Activated naive CD4-positive, alpha-beta T cell treated with anti-CD3 and anti-CD28 coated beads, Interleukin-2, amount 10 ng/mL, durations not matched to agents 7 days and 5 days (primary cell): ENCODE measurements around the gene RLN3.

Experiments
- CTCF ChIA-PET: fragments of 350-600 bp; sonication (Branson Sonifier 250); formaldehyde crosslinking; loops from one replicate; lab custom pipeline; 2021; ENCODE audit warnings: antibody characterized with exemption; lab: Charles Lee
- DNase-seq: peaks from one replicate; pipeline ENCODE4 v3.0.0-alpha.2; 2020
- H3K27ac Mint-ChIP-seq: one replicate; pipeline ENCODE4 v1.8.0; 2021; ENCODE audit warnings: mild to moderate bottlenecking, moderate library complexity, mixed read lengths
- H3K27me3 Mint-ChIP-seq: one replicate; pipeline ENCODE4 v1.8.0; 2021; ENCODE audit warnings: mild to moderate bottlenecking, mixed read lengths
- H3K36me3 Mint-ChIP-seq: one replicate; pipeline ENCODE4 v1.8.0; 2021; ENCODE audit warnings: mixed read lengths
- H3K4me1 Mint-ChIP-seq: one replicate; pipeline ENCODE4 v1.8.0; 2021; ENCODE audit warnings: mixed read lengths
- H3K4me3 Mint-ChIP-seq: one replicate; pipeline ENCODE4 v1.8.0; 2021; ENCODE audit warnings: mild to moderate bottlenecking, moderate library complexity, mixed read lengths
- H3K9me3 Mint-ChIP-seq: one replicate; pipeline ENCODE4 v1.8.0; 2021; ENCODE audit warnings: mixed read lengths

Gene RLN3

GRCh38 chr19:14073261-14073924, 45.4 kb downstream of the RLN3 start:
- peaks cover 32% of the 10 kb centered on the region for H3K4me1 Mint-ChIP-seq
- H3K4me3 Mint-ChIP-seq = peak overlapping the region; percentile 91
- peak overlapping the region; percentile 85 for H3K27ac Mint-ChIP-seq
- no peaks in the 10 kb centered on the region for H3K9me3 Mint-ChIP-seq
- peak; percentile 81 for DNase-seq
- peaks cover 59% of the 10 kb centered on the region for H3K27me3 Mint-ChIP-seq
- no peaks in the 10 kb centered on the region for H3K36me3 Mint-ChIP-seq
- CTCF ChIA-PET = interaction anchor here (0.9 to 6.7 kb wide), 15 partner anchors 8 to 201 kb away, joined by 3 to 70 read pairs (median 4); partner anchors contain the start of gene ASF1B

GRCh38 chr19:14073925-14074838, 46.2 kb downstream of the RLN3 start:
- CTCF ChIA-PET = interaction anchor here (0.9 to 6.7 kb wide), 12 partner anchors 8 to 202 kb away, joined by 3 to 70 read pairs (median 5); partner anchors contain the start of gene ASF1B
- Mint-ChIP-seq H3K9me3 (no peaks in the 10 kb centered on the region), H3K4me3 (peak overlapping the region; percentile 91), H3K27me3 (peaks cover 56% of the 10 kb centered on the region), H3K4me1 (peaks cover 32% of the 10 kb centered on the region), H3K27ac (peak overlapping the region; percentile 85), H3K36me3 (no peaks in the 10 kb centered on the region)
- peak; percentile 43 for DNase-seq

GRCh38 chr19:14078411-14078810, 50.5 kb downstream of the RLN3 start:
- DNase-seq = no peak
- Mint-ChIP-seq H3K4me3 (no peak overlapping the region), H3K36me3 (no peaks in the 10 kb centered on the region), H3K4me1 (peaks cover 49% of the 10 kb centered on the region), H3K27ac (peak overlapping the region; percentile 42), H3K9me3 (no peaks in the 10 kb centered on the region), H3K27me3 (peaks cover 16% of the 10 kb centered on the region)
- CTCF ChIA-PET = interaction anchor here (0.6 to 2.7 kb wide), 5 partner anchors 10 to 197 kb away, joined by 3 to 13 read pairs (median 3); no protein-coding TSS in a partner anchor
